Mucosa of descending colon (tissue), 3 donors: ENCODE data around the gene KDR. TPM values are rescaled to one million over a fixed set of nuclear protein-coding genes. Genes with fewer than 3 reads are reported as not detected.

Experiments used
- ATAC-seq: fragments of 200-7000 bp; cut with Tn5 transposase; one replicate; pipeline ENCODE4 v1.9.1; 2020; ENCODE audit warnings: mild to moderate bottlenecking, moderate library complexity
- DNase-seq, 3 donors: peaks; one replicate each; pipeline ENCODE4 v3.0.0-alpha.2; 2020
- H3K36me3 ChIP-seq: fragments of 200-600 bp; one replicate; pipeline ENCODE4 v1.8.0; 2021; ENCODE audit warnings: low read depth, mild to moderate bottlenecking
- H3K4me1 ChIP-seq: fragments of 200-600 bp; one replicate; pipeline ENCODE4 v1.8.0; 2021; ENCODE audit warnings: low read depth, mild to moderate bottlenecking
- H3K4me3 ChIP-seq: fragments of 200-600 bp; one replicate; pipeline ENCODE4 v1.8.0; 2021; ENCODE audit warnings: mild to moderate bottlenecking
- H3K9me3 ChIP-seq: fragments of 200-600 bp; one replicate; pipeline ENCODE4 v1.8.0; 2021; ENCODE audit warnings: mild to moderate bottlenecking
- intact Hi-C, 2 donors: fragments of 100-400 bp; cut with DNase I in 1 of 2; cut with micrococcal nuclease in 1 of 2; formaldehyde crosslinking; loops; one replicate each; pipeline versions ENCODE4 v1.11.0 to v1.11.1; 2022; cut with DNase I, micrococcal nuclease
- total RNA-seq, 3 donors: library from RNA; stranded (reverse); fragmentation: NEBNext Ultra II Directional in 2 of 3; extraction: Animal tissue kit (Norgen Biotek cat#: 25700) in 2 of 3; gene quantifications; one replicate each; pipeline versions ENCODE4 v1.2.1 to v1.2.4, GENCODE V29; 2021 to 2023
- TF ChIP-seq, protein P1 (sequence below): fragments of 200-600 bp; IDR thresholded peaks from one replicate; pipeline ENCODE4 v1.8.0; 2022; ENCODE audit warnings: antibody characterized with exemption, mild to moderate bottlenecking
- donor health status: DM: no; HTN: no; CAD: no; lungs with moderate emphysema.
- donor health status: DM: no; HTN: no; CAD: no.
- donor health status: DM: no; HTN: yes; CAD: no.

The KDR gene
- total RNA-seq, 3 donors from 2014 or later: 2.4 to 5.8 (median 5.1) TPM

DNA sequence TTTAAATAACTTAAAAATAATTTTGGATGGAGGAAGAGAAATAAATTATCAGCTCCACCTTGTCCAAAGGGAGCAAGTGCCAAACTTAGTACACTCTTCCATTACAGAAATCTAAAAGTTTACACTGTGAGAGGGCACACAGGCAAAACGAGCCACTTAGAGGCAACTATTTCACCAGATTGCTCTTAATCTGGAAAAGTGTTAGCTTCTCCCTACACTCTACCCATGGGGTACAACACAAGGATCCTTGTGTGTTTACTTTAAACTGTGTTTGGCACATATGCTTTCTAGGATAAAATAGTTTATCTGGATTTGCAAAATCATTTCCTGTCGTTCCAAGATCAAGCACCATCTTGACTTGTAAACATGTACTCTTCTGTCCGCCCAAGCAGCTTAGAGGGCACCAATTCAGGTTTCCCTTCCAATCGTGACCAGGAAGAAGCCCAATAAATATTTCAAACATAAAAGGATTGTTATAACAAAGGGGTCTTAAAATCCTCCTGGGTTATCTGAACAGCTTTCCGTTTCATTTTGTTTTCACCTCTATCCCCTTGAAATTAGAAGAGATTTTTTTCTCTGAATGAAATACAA, 29.0 kb upstream of the KDR start:
- Histone ChIP-seq H3K4me3 (no peak overlapping the region), H3K9me3 (no peaks in the 10 kb centered on the region), H3K36me3 (no peaks in the 10 kb centered on the region), H3K4me1 (no peaks in the 10 kb centered on the region)
- intact Hi-C loops: no loop called here
- DNase-seq (no peak), ATAC-seq (no peak)
- TF ChIP-seq, protein P1, sequence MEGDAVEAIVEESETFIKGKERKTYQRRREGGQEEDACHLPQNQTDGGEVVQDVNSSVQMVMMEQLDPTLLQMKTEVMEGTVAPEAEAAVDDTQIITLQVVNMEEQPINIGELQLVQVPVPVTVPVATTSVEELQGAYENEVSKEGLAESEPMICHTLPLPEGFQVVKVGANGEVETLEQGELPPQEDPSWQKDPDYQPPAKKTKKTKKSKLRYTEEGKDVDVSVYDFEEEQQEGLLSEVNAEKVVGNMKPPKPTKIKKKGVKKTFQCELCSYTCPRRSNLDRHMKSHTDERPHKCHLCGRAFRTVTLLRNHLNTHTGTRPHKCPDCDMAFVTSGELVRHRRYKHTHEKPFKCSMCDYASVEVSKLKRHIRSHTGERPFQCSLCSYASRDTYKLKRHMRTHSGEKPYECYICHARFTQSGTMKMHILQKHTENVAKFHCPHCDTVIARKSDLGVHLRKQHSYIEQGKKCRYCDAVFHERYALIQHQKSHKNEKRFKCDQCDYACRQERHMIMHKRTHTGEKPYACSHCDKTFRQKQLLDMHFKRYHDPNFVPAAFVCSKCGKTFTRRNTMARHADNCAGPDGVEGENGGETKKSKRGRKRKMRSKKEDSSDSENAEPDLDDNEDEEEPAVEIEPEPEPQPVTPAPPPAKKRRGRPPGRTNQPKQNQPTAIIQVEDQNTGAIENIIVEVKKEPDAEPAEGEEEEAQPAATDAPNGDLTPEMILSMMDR: no peak

DNA sequence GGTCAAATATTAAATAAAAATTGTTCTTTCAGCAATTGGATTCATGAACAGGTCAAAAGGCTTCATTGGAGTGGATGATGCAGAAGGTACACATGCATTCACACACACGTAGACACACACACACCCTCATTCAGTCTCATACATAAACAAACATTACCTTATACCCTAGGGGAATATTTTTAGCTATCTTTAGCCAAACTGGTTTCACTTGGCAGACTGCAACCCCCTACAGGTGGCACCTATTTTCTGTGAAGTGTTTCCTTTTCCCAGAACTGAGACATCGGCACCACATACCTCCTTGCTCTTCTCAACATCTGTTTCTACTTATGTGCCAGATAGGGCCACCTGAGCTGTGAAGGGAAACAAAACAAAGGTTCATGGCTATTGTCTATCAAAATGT, 18.5 kb upstream of the KDR start:
- Histone ChIP-seq H3K36me3 (no peaks in the 10 kb centered on the region), H3K9me3 (no peaks in the 10 kb centered on the region), H3K4me1 (no peaks in the 10 kb centered on the region), H3K4me3 (no peak overlapping the region)
- DNase-seq: no peak
- intact Hi-C loops: no loop called here
- TF ChIP-seq, protein P1: no peak
- ATAC-seq: no peak

DNA sequence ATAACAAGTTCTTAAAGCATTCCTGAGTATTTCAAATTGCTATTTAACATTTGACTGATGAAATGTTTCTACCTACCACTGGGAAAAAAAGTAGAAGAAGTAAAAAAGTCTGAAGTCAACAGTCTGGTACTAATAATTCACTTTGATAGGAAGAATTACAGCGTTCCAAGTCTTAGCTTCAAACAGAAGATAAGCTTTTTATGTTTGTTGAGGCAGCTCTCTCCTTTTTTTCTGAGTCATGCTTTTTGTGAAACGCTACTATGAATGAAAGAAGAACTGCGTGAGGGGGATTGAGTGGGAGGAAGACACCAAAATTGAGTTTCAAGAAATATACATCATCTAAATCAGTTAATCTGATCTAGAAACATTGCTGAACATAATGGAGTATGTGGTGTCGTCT, 13.0 kb upstream of the KDR start:
- H3K9me3 ChIP-seq: no peaks in the 10 kb centered on the region
- intact Hi-C loops: no loop called here
- TF ChIP-seq, protein P1: no peak

DNA sequence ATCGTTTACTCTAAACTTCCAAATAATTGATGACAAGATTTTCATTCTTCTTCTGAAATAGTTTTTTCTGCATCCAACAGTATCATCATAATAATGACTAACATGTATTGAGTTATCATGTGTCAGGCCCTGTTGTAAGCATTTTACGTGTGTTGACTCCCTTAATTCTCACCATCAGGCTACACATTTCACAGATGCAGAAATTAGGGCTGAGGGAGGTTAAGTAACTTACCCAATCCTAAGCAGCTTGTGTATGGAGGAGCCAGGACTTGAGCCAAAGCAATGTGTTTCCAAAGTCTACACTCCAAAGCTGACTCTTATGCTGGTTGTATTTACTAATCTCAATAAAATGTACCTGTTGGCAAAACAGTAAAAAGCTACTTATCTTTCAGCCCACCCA, 11.2 kb upstream of the KDR start:
- TF ChIP-seq, protein P1: no peak
- no peak overlapping the region for H3K4me3 ChIP-seq
- intact Hi-C loops: no loop called here
- ATAC-seq: no peak
- no peaks in the 10 kb centered on the region for H3K36me3 ChIP-seq
- no peaks in the 10 kb centered on the region for H3K9me3 ChIP-seq
- DNase-seq: no peak
- no peaks in the 10 kb centered on the region for H3K4me1 ChIP-seq

More for the DNA sequence above, 13.0 kb upstream of the KDR start:
- DNase-seq (no peak), ATAC-seq (no peak)
- no peaks in the 10 kb centered on the region for H3K4me1 ChIP-seq
- H3K36me3 ChIP-seq: no peaks in the 10 kb centered on the region
- H3K4me3 ChIP-seq: no peak overlapping the region

DNA sequence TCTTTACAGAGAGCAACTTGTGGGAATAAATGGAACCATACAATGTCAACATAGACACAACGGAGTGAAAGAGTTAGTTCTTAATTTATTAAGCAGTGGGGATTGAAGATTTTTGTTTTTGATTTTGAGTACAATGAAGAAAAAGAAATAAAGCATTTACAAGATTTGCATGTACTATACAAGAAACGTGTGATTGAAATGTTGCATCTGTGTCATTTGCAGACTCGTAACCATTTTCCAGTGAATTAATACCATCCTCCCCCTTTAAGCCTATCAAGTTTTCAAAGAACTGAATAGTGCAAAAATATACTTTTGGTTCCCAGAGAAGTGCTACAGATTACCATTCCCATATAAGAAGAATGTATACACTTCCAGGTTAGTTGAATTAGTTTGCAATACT, 8.6 kb upstream of the KDR start:
- no peaks in the 10 kb centered on the region for H3K9me3 ChIP-seq
- no peak for DNase-seq
- TF ChIP-seq, protein P1: no peak

DNA sequence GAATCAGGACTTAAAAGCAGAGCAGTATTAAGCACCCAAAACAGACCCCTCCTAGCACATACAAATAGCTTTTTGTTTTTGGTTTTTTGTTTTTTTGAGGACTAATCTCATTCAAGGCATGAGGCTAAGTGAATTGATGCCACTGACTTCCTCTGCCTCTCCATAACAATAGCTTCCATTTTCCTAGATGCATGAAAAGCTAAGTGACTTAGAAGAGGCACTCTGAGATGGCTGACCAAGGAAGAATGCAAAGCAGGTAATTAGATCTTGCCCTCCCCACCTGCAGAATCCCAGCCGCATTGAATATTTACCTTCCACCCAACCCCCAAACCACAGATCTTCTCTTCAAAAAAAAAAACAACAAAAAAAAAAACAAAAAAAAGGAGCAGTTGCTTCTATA, 7.4 kb upstream of the KDR start:
- DNase-seq (no peak), ATAC-seq (no peak)
- Histone ChIP-seq H3K36me3 (no peaks in the 10 kb centered on the region), H3K4me1 (no peaks in the 10 kb centered on the region), H3K9me3 (no peaks in the 10 kb centered on the region), H3K4me3 (no peak overlapping the region)
- TF ChIP-seq, protein P1: no peak
- intact Hi-C loops: no loop called here

More for the DNA sequence above, 8.6 kb upstream of the KDR start:
- no peaks in the 10 kb centered on the region for H3K36me3 ChIP-seq
- no peak for ATAC-seq
- H3K4me3 ChIP-seq: no peak overlapping the region
- no peaks in the 10 kb centered on the region for H3K4me1 ChIP-seq
- intact Hi-C loops: no loop called here
